Measurements from ENCODE around the gene ST6GALNAC5. TPM values are rescaled to one million over a fixed set of nuclear protein-coding genes. Genes with fewer than 3 reads are reported as not detected.
"Not testable (repeated sequence)": the region's sequence is repeated elsewhere in the genome, so short reads cannot be mapped to it uniquely, and the experiment has no call there.

Gene ST6GALNAC5
- polyA plus RNA-seq, 1 donor from 2014 or later, result not detected

GRCh38 chr1:76939817-76940216 lies 72.5 kb downstream of the ST6GALNAC5 start:
- Mint-ChIP-seq H3K4me3 (no peak overlapping the region), H3K27ac (no peak overlapping the region), H3K36me3 (peaks cover 3% of the 10 kb centered on the region), H3K9me3 (peaks cover 0 to 5% (median 0%) of the 10 kb centered on the region in 3 donors), H3K27me3 (peaks cover 2% of the 10 kb centered on the region), H3K4me1 (peaks cover 0 to 2% (median 0%) of the 10 kb centered on the region in 3 donors)

- peaks cover 0 to 2% (median 0%) of the 10 kb centered on the region in 3 donors for H3K4me1 Mint-ChIP-seq
- H3K4me3 Mint-ChIP-seq, result no peak overlapping the region
- peaks cover 3% of the 10 kb centered on the region for H3K36me3 Mint-ChIP-seq
- no peak overlapping the region for H3K27ac Mint-ChIP-seq
- peaks cover 0 to 5% (median 0%) of the 10 kb centered on the region in 3 donors for H3K9me3 Mint-ChIP-seq
- peaks cover 2% of the 10 kb centered on the region for H3K27me3 Mint-ChIP-seq
Observed at GRCh38 chr1:76940571-76941335, 73.5 kb downstream of the ST6GALNAC5 start.

- Mint-ChIP-seq H3K9me3 (peaks cover 0 to 5% (median 0%) of the 10 kb centered on the region in 3 donors), H3K27ac (no peak overlapping the region), H3K27me3 (peaks cover 2% of the 10 kb centered on the region), H3K36me3 (peaks cover 3% of the 10 kb centered on the region), H3K4me1 (peaks cover 0 to 2% (median 0%) of the 10 kb centered on the region in 3 donors), H3K4me3 (no peak overlapping the region)
Observed at GRCh38 chr1:76942549-76942948, 75.3 kb downstream of the ST6GALNAC5 start.

GRCh38 chr1:76944942-76945341 lies 77.7 kb downstream of the ST6GALNAC5 start:
- H3K4me1 Mint-ChIP-seq, result no peaks in the 10 kb centered on the region
- H3K27me3 Mint-ChIP-seq, result no peaks in the 10 kb centered on the region
- H3K36me3 Mint-ChIP-seq, result no peaks in the 10 kb centered on the region
- H3K27ac Mint-ChIP-seq, result no peak overlapping the region
- no peaks in the 10 kb centered on the region for H3K9me3 Mint-ChIP-seq
- no peak overlapping the region for H3K4me3 Mint-ChIP-seq

- peaks cover 0 to 1% (median 0%) of the 10 kb centered on the region in 3 donors for H3K4me1 Mint-ChIP-seq
- no peaks in the 10 kb centered on the region for H3K9me3 Mint-ChIP-seq
- H3K4me3 Mint-ChIP-seq, result no peak overlapping the region
- no peak overlapping the region for H3K27ac Mint-ChIP-seq
- H3K27me3 Mint-ChIP-seq, result no peaks in the 10 kb centered on the region
- H3K36me3 Mint-ChIP-seq, result no peaks in the 10 kb centered on the region
Observed at GRCh38 chr1:76948846-76949245, 81.6 kb downstream of the ST6GALNAC5 start.

GRCh38 chr1:76949503-76949902 lies 82.2 kb downstream of the ST6GALNAC5 start:
- no peak overlapping the region for H3K4me3 Mint-ChIP-seq
- H3K4me1 Mint-ChIP-seq, result peaks cover 0 to 1% (median 0%) of the 10 kb centered on the region in 3 donors
- H3K9me3 Mint-ChIP-seq, result no peaks in the 10 kb centered on the region

GRCh38 chr1:76950306-76950705 lies 83.0 kb downstream of the ST6GALNAC5 start:
- Mint-ChIP-seq H3K27ac (no peak overlapping the region), H3K9me3 (no peaks in the 10 kb centered on the region), H3K4me1 (peaks cover 0 to 1% (median 0%) of the 10 kb centered on the region in 3 donors), H3K36me3 (no peaks in the 10 kb centered on the region), H3K4me3 (no peak overlapping the region), H3K27me3 (no peaks in the 10 kb centered on the region)

More at GRCh38 chr1:76949503-76949902, 82.2 kb downstream of the ST6GALNAC5 start:
- Mint-ChIP-seq H3K36me3 (no peaks in the 10 kb centered on the region), H3K27me3 (no peaks in the 10 kb centered on the region), H3K27ac (no peak overlapping the region)

GRCh38 chr1:76951153-76951552 lies 83.9 kb downstream of the ST6GALNAC5 start:
- Mint-ChIP-seq H3K27ac (no peak overlapping the region), H3K4me3 (no peak overlapping the region)

GRCh38 chr1:76955652-76956051 lies 88.4 kb downstream of the ST6GALNAC5 start:
- Mint-ChIP-seq H3K36me3 (no peaks in the 10 kb centered on the region), H3K27ac (no peak overlapping the region), H3K4me1 (peaks cover 0 to under 1% (median 0%) of the 10 kb centered on the region in 3 donors), H3K9me3 (no peaks in the 10 kb centered on the region), H3K4me3 (no peak overlapping the region), H3K27me3 (no peaks in the 10 kb centered on the region)

More at GRCh38 chr1:76951153-76951552, 83.9 kb downstream of the ST6GALNAC5 start:
- peaks cover 0 to 1% (median 0%) of the 10 kb centered on the region in 3 donors for H3K4me1 Mint-ChIP-seq
- H3K9me3 Mint-ChIP-seq, result no peaks in the 10 kb centered on the region
- H3K27me3 Mint-ChIP-seq, result no peaks in the 10 kb centered on the region
- H3K36me3 Mint-ChIP-seq, result no peaks in the 10 kb centered on the region

GRCh38 chr1:76957961-76958360 lies 90.7 kb downstream of the ST6GALNAC5 start:
- no peak overlapping the region for H3K4me3 Mint-ChIP-seq
- H3K4me1 Mint-ChIP-seq, result no peaks in the 10 kb centered on the region
- no peaks in the 10 kb centered on the region for H3K36me3 Mint-ChIP-seq
- no peak overlapping the region for H3K27ac Mint-ChIP-seq
- no peaks in the 10 kb centered on the region for H3K9me3 Mint-ChIP-seq
- peaks cover 1% of the 10 kb centered on the region for H3K27me3 Mint-ChIP-seq

GRCh38 chr1:76958828-76959227 lies 91.5 kb downstream of the ST6GALNAC5 start:
- H3K9me3 Mint-ChIP-seq, result peaks cover 0 to 3% (median 0%) of the 10 kb centered on the region in 3 donors
- no peaks in the 10 kb centered on the region for H3K4me1 Mint-ChIP-seq
- no peak overlapping the region for H3K4me3 Mint-ChIP-seq
- H3K27ac Mint-ChIP-seq, result no peak overlapping the region
- H3K36me3 Mint-ChIP-seq, result no peaks in the 10 kb centered on the region
- peaks cover 1% of the 10 kb centered on the region for H3K27me3 Mint-ChIP-seq

GRCh38 chr1:76959556-76959955 lies 92.3 kb downstream of the ST6GALNAC5 start:
- H3K27ac Mint-ChIP-seq, result no peak overlapping the region
- H3K36me3 Mint-ChIP-seq, result no peaks in the 10 kb centered on the region
- H3K27me3 Mint-ChIP-seq, result peaks cover 1% of the 10 kb centered on the region
- peaks cover 0 to 6% (median 0%) of the 10 kb centered on the region in 3 donors for H3K9me3 Mint-ChIP-seq
- no peak overlapping the region for H3K4me3 Mint-ChIP-seq
- H3K4me1 Mint-ChIP-seq, result no peaks in the 10 kb centered on the region

- H3K4me1 Mint-ChIP-seq, result no peaks in the 10 kb centered on the region
- H3K4me3 Mint-ChIP-seq, result no peak overlapping the region
- peaks cover 0 to 12% (median 8%) of the 10 kb centered on the region in 3 donors for H3K9me3 Mint-ChIP-seq
- no peaks in the 10 kb centered on the region for H3K36me3 Mint-ChIP-seq
- H3K27ac Mint-ChIP-seq, result no peak overlapping the region
- peaks cover 1% of the 10 kb centered on the region for H3K27me3 Mint-ChIP-seq
Observed at GRCh38 chr1:76961181-76961819, 94.0 kb downstream of the ST6GALNAC5 start.

GRCh38 chr1:76961820-76962207 lies 94.5 kb downstream of the ST6GALNAC5 start:
- peaks cover 1% of the 10 kb centered on the region for H3K27me3 Mint-ChIP-seq
- no peaks in the 10 kb centered on the region for H3K4me1 Mint-ChIP-seq
- H3K4me3 Mint-ChIP-seq, result no peak overlapping the region
- no peak overlapping the region for H3K27ac Mint-ChIP-seq
- peaks cover 0 to 12% (median 8%) of the 10 kb centered on the region in 3 donors for H3K9me3 Mint-ChIP-seq
- no peaks in the 10 kb centered on the region for H3K36me3 Mint-ChIP-seq

GRCh38 chr1:76981267-76981666 lies 114.0 kb downstream of the ST6GALNAC5 start:
- H3K36me3 Mint-ChIP-seq, H3K27me3 Mint-ChIP-seq, H3K4me1 Mint-ChIP-seq, H3K27ac Mint-ChIP-seq, H3K4me3 Mint-ChIP-seq: not testable (repeated sequence)
- peaks cover 6 to 16% (median 11%) of the 10 kb centered on the region in 3 donors for H3K9me3 Mint-ChIP-seq
